GM12878 (cell line): Measurements from ENCODE around the gene UBE2D1. TPM values are rescaled to one million over a fixed set of nuclear protein-coding genes. Genes with fewer than 3 reads are reported as not detected.
A peak's percentile ranks its signal among the peaks of the same experiment; 100 is the strongest.

Experiments
- ATAC-seq: fragments of 200-7000 bp; cut with Tn5 transposase; 3 replicates; pipeline ENCODE4 v1.9.1; 2020; ENCODE audit warnings: mild to moderate bottlenecking, moderate library complexity
- BruUV-seq: library from RNA; stranded (reverse); fragments of 400-500 nt; replicated peaks from 2 replicates; lab custom pipeline; 2021; lab: Mats Ljungman, UMichigan
- CTCF ChIA-PET: fragments of 300-600 bp; sonication (Branson Sonifier 250); formaldehyde crosslinking; extraction: SDS; loops from one replicate; lab custom pipeline; 2021; ENCODE audit warnings: inconsistent platforms; lab: Yijun Ruan, JAX
- POLR2A ChIA-PET: fragments of 350-600 bp; formaldehyde crosslinking; extraction: SDS; loops from one replicate; lab custom pipeline; 2021; ENCODE audit warnings: inconsistent platforms; lab: Charles Lee
- RAD21 ChIA-PET: fragments of 300-600 bp; sonication (Branson Sonifier 250); formaldehyde crosslinking; loops from one replicate; lab custom pipeline; 2023; ENCODE audit warnings: antibody characterized with exemption; ENCODE audit not compliant: unreplicated experiment; lab: Charles Lee
- SMC1A ChIA-PET: fragments of 300-600 bp; sonication (Branson Sonifier 250); formaldehyde crosslinking; loops from one replicate; lab custom pipeline; 2023; ENCODE audit not compliant: unreplicated experiment, uncharacterized antibody; lab: Charles Lee
- DNase-seq: peaks from one replicate; pipeline ENCODE4 v3.0.0-alpha.2; 2011; ENCODE audit warnings: low read depth, low spot score
- FAIRE-seq: peaks from 3 replicates; lab custom pipeline; 2011; peaks lifted over from hg19 to GRCh38; lab: Jason Lieb, UNC
- H2AFZ ChIP-seq: 2 replicates; pipeline ENCODE4 v1.6.0; 2011; ENCODE audit warnings: low read depth, low read length, control low read depth; ENCODE audit not compliant: control insufficient read depth
- H3K27ac ChIP-seq: 2 replicates; pipeline ENCODE4 v1.5.1; 2011; ENCODE audit warnings: control low read depth; ENCODE audit not compliant: control insufficient read depth, insufficient read depth
- H3K27me3 ChIP-seq, 2 experiments: replicated peaks in 1 of 2; 2 replicates each; pipeline versions ENCODE4 v1.6.0 to v1.6.1; 2011; ENCODE audit warnings: low read length in 1 of 2; ENCODE audit not compliant: control insufficient read depth in 2 of 2, insufficient read depth in 2 of 2
- H3K36me3 ChIP-seq, 2 experiments: 2 replicates each; pipeline ENCODE4 v1.5.1; 2011; ENCODE audit warnings: low read length in 1 of 2; ENCODE audit not compliant: control insufficient read depth in 2 of 2, insufficient read depth in 2 of 2
- H3K4me1 ChIP-seq: 2 replicates; pipeline ENCODE4 v1.6.1; 2011; ENCODE audit warnings: mild to moderate bottlenecking, low read length, moderate library complexity, mixed read lengths; ENCODE audit not compliant: control insufficient read depth, insufficient read depth
- H3K4me2 ChIP-seq: 2 replicates; pipeline ENCODE4 v1.6.0; 2011; ENCODE audit warnings: control low read depth; ENCODE audit not compliant: control insufficient read depth, insufficient read depth
- H3K4me3 ChIP-seq: fragments of 200-600 bp; sonication (generic); 2 replicates; pipeline ENCODE4 v1.5.1; 2016
- H3K79me2 ChIP-seq: 2 replicates; pipeline ENCODE4 v1.6.0; 2011; ENCODE audit warnings: low read length; ENCODE audit not compliant: control insufficient read depth, insufficient read depth
- H3K9ac ChIP-seq: 2 replicates; pipeline ENCODE4 v1.8.0; 2011; ENCODE audit warnings: low read length, control low read depth, mixed read lengths; ENCODE audit not compliant: control insufficient read depth, insufficient read depth
- H3K9me3 ChIP-seq: replicated peaks from 3 replicates; pipeline ENCODE4 v1.5.1; 2011; ENCODE audit warnings: mild to moderate bottlenecking, low read length; ENCODE audit not compliant: control insufficient read depth, insufficient read depth
- H4K20me1 ChIP-seq: 2 replicates; pipeline ENCODE4 v1.6.0; 2011; ENCODE audit not compliant: control insufficient read depth, insufficient read depth
- BHLHE40 ChIP-seq, 2 experiments: fragments of 450-650 bp in 1 of 2; IDR thresholded peaks; 2 replicates each; pipeline ENCODE4 v1.6.1; 2011 to 2017; ENCODE audit warnings: low read depth in 2 of 2, borderline replicate concordance in 1 of 2, improper control_type of control experiment in 1 of 2, low read length in 1 of 2, mild to moderate bottlenecking in 1 of 2
- CTCF ChIP-seq, 3 experiments: IDR thresholded peaks in 2 of 3; conservative IDR thresholded peaks in 1 of 3; 2 replicates each; pipeline ENCODE4 v1.5.1; 2011; ENCODE audit warnings: low read depth in 3 of 3, low read length in 3 of 3, mild to moderate bottlenecking in 3 of 3, control low read depth in 2 of 3, moderate library complexity in 2 of 3, inconsistent platforms in 1 of 3, mixed read lengths in 1 of 3; ENCODE audit not compliant: control insufficient read depth in 2 of 3, insufficient read depth in 1 of 3; ENCODE audit errors: extremely low read depth in 1 of 3
- IKZF2 ChIP-seq, 2 experiments: fragments of 450-650 bp; IDR thresholded peaks; 2 replicates each; pipeline ENCODE4 v1.6.1; 2017; ENCODE audit warnings: mild to moderate bottlenecking in 2 of 2, moderate library complexity in 2 of 2
- LARP7 ChIP-seq: fragments of 450-650 bp; IDR thresholded peaks from 2 replicates; pipeline ENCODE4 v1.6.1; 2017; ENCODE audit warnings: mild to moderate bottlenecking
- RAD21 ChIP-seq: IDR thresholded peaks from 2 replicates; pipeline ENCODE4 v1.6.1; 2011; ENCODE audit warnings: mild to moderate bottlenecking, low read depth, low read length, moderate library complexity; ENCODE audit not compliant: insufficient read depth
- RB1 ChIP-seq: fragments of 450-650 bp; formaldehyde crosslinking; IDR thresholded peaks from 2 replicates; pipeline ENCODE4 v1.6.1; 2017; ENCODE audit warnings: mild to moderate bottlenecking, borderline replicate concordance
- RUNX3 ChIP-seq: IDR thresholded peaks from 2 replicates; pipeline ENCODE4 v1.6.1; 2012; ENCODE audit warnings: low read length, inconsistent platforms
- SMC3 ChIP-seq: IDR thresholded peaks from 2 replicates; pipeline ENCODE4 v1.6.1; 2011; ENCODE audit warnings: low read length, improper control_type of control experiment, borderline replicate concordance
- TCF7 ChIP-seq: IDR thresholded peaks from 2 replicates; pipeline ENCODE4 v1.6.1; 2014; ENCODE audit warnings: antibody characterized with exemption, borderline replicate concordance
- YY1 ChIP-seq: IDR thresholded peaks from 2 replicates; pipeline ENCODE4 v1.6.1; 2011; ENCODE audit warnings: low read depth, mild to moderate bottlenecking, low read length
- ZNF274 ChIP-seq: IDR thresholded peaks from one replicate; pipeline ENCODE4 v1.8.0; 2011; ENCODE audit not compliant: insufficient read length, insufficient read depth
- WGBS: methylation state at CpG from one replicate; pipeline ENCODE4 v1.1.6; 2016; ENCODE audit warnings: low lambda C conversion rate; ENCODE audit not compliant: insufficient replicate concordance, insufficient coverage; ENCODE audit errors: missing lambda C conversion rate; 5-methylcytosine and 5-hydroxymethylcytosine counted together
- in situ Hi-C: fragments of 300-500 bp; cut with MboI; formaldehyde crosslinking; loops from 9 replicates; pipeline ENCODE4 v1.14.3; 2018; ENCODE audit warnings: mixed read lengths
- intact Hi-C: fragments of 100-400 bp; cut with micrococcal nuclease; formaldehyde crosslinking; loops from one replicate; pipeline ENCODE4 v1.14.2; 2022; ENCODE audit not compliant: unreplicated experiment
- polyA plus RNA-seq, 11 experiments: library from polyadenylated mRNA; depleted of rRNA in 4 of 11; unstranded in 6 of 11; stranded (reverse) in 5 of 11; fragments of >200 nt; fragmentation: Nextera tagmentation in 4 of 11; fragmentation: Illumina TruSeq in 1 of 11; extraction: Ambion mirVana in 4 of 11; extraction: Trizol in 1 of 11; gene quantifications; 1 replicate in 1 of 11; 2 replicates in 10 of 11; pipeline versions ENCODE4 v1.2.1 to v1.2.3, GENCODE V29; 2011 to 2016; ENCODE audit warnings: inconsistent platforms in 2 of 11, missing spikeins in 2 of 11, low read depth in 1 of 11
- total RNA-seq, 4 experiments: library from RNA; depleted of rRNA in 3 of 4; stranded (reverse); fragments of >200 nt in 3 of 4; fragmentation: Illumina TruSeq in 1 of 4; extraction: Trizol in 1 of 4; gene quantifications; 2 replicates each; pipeline versions ENCODE4 v1.2.1 to v1.2.3, GENCODE V29; 2013 to 2021

UBE2D1 gene
- total and polyA plus RNA-seq, 10 of the 15 experiments (the other 5 are each of a cell fraction or from before 2014, with no cell fraction given), result 6.1 to 32.0 (median 15.5) TPM

- Histone ChIP-seq H3K79me2 (no peaks in the 10 kb centered on the region), H3K4me3 (no peak overlapping the region), H3K4me1 (no peaks in the 10 kb centered on the region), H2AFZ (no peak overlapping the region), H3K27me3 (no peaks in the 10 kb centered on the region), H3K36me3 (no peaks in the 10 kb centered on the region), H3K9ac (no peak overlapping the region), H4K20me1 (no peaks in the 10 kb centered on the region), H3K27ac (no peak overlapping the region), H3K9me3 (no peaks in the 10 kb centered on the region), H3K4me2 (no peak overlapping the region)
- RAD21 ChIA-PET, result interaction anchor here (1.0 to 4.1 kb wide), 9 partner anchors 10 to 231 kb away, joined by 3 to 41 read pairs (median 4); partner anchors contain the start of gene TFAM
- in situ Hi-C loops, result no loop called here
- TF ChIP-seq LARP7 (no peak), YY1 (0 out of 2 replicates have a peak, but pooled peaks have one; percentile 17), IKZF2 (IDR thresholded peaks at IDR 0.05) (peak in 1 of 2 experiments; percentile 37; a peak in 1 of 4 replicates), TCF7 (no peak), ZNF274 (no peak), RAD21 (peak; percentile 95), CTCF (IDR thresholded peaks at IDR 0.05 in 2 of 3, conservative IDR thresholded peaks at IDR 0.05 in 1 of 3; ENCODE audit: control insufficient read depth in 2 of 3, extremely low read depth in 1 of 3, insufficient read depth in 1 of 3, low read depth in 3 of 3, low read length in 3 of 3) (peak; percentile 83 to 87 (median 85)), RB1 (peak; percentile 55; the same call in 1 of the 2 replicates), SMC3 (peak; percentile 82; the same call in 1 of the 2 replicates), RUNX3 (peak; percentile 58), BHLHE40 (IDR thresholded peaks at IDR 0.05; ENCODE audit: borderline replicate concordance in 1 of 2, low read depth in 2 of 2, low read length in 1 of 2) (peak in 1 of 2 experiments; percentile 61; a peak in 1 of 4 replicates)
- POLR2A ChIA-PET, result interaction anchor here (1.0 to 1.4 kb wide), 3 partner anchors 30 to 92 kb away, joined by 3 to 6 read pairs (median 3); partner anchors contain the start of genes CISD1 and TFAM
- intact Hi-C loops, result loop anchor here (2.0 to 10.0 kb wide), 2 partner anchors 85 to 285 kb away; partner anchors contain the start of gene TFAM
- BruUV-seq, result no TSS peak
- ATAC-seq, result peak; percentile 95
- CTCF ChIA-PET, result interaction anchor here (0.6 to 4.8 kb wide), 47 partner anchors 8 to 801 kb away, joined by 3 to 67 read pairs (median 4); partner anchors contain the start of genes TFAM and UBE2D1
- DNase-seq, result no peak
- 1% methylated on average over 4 of the region's 4 CpGs for WGBS
- SMC1A ChIA-PET, result interaction anchor here (0.6 to 4.2 kb wide), 23 partner anchors 9 to 341 kb away, joined by 3 to 58 read pairs (median 4); partner anchors contain the start of genes TFAM and UBE2D1
- FAIRE-seq, result no peak
Measured at GRCh38 chr10:58299580-58299979, 35.2 kb upstream of the UBE2D1 start.
